Jurkat, Clone E6-1 (cell line): ENCODE results near the gene CACNA1G.

Source experiments
- DNase-seq: peaks from one replicate; pipeline ENCODE4 v3.0.0-alpha.2; 2011; ENCODE audit warnings: low read depth, low spot score
- H3K4me3 ChIP-seq: 2 replicates; pipeline ENCODE4 v1.5.1; 2011; ENCODE audit warnings: mild to moderate bottlenecking, low read length, control low read depth, moderate library complexity

Gene CACNA1G

GRCh38 chr17:50659179-50659578, 98.7 kb downstream of the CACNA1G start:
- no peak overlapping the region for H3K4me3 ChIP-seq
- DNase-seq, result no peak

- DNase-seq, result no peak
Measured at GRCh38 chr17:50660042-50660886, 99.7 kb downstream of the CACNA1G start.

GRCh38 chr17:50660887-50661345, 100.4 kb downstream of the CACNA1G start:
- no peak for DNase-seq
- H3K4me3 ChIP-seq, result no peak overlapping the region

More at GRCh38 chr17:50660042-50660886, 99.7 kb downstream of the CACNA1G start:
- no peak overlapping the region for H3K4me3 ChIP-seq

- DNase-seq, result no peak
- no peak overlapping the region for H3K4me3 ChIP-seq
Measured at GRCh38 chr17:50661348-50661747, 100.8 kb downstream of the CACNA1G start.

GRCh38 chr17:50661795-50662391, 101.4 kb downstream of the CACNA1G start:
- no peak overlapping the region for H3K4me3 ChIP-seq
- peak; percentile 73 for DNase-seq

GRCh38 chr17:50662632-50663225, 102.2 kb downstream of the CACNA1G start:
- no peak overlapping the region for H3K4me3 ChIP-seq
- DNase-seq, result no peak

- H3K4me3 ChIP-seq, result no peak overlapping the region
- DNase-seq, result no peak
Measured at GRCh38 chr17:50663812-50664374, 103.4 kb downstream of the CACNA1G start.

- DNase-seq, result no peak
- no peak overlapping the region for H3K4me3 ChIP-seq
Measured at GRCh38 chr17:50664788-50665458, 104.4 kb downstream of the CACNA1G start.

GRCh38 chr17:50665838-50666237, 105.3 kb downstream of the CACNA1G start:
- no peak overlapping the region for H3K4me3 ChIP-seq
- no peak for DNase-seq

GRCh38 chr17:50666316-50666715, 105.8 kb downstream of the CACNA1G start:
- H3K4me3 ChIP-seq, result no peak overlapping the region
- no peak for DNase-seq

GRCh38 chr17:50667259-50668024, 106.9 kb downstream of the CACNA1G start:
- no peak overlapping the region for H3K4me3 ChIP-seq
- DNase-seq, result no peak

- no peak for DNase-seq
Measured at GRCh38 chr17:50668025-50668837, 107.7 kb downstream of the CACNA1G start.

GRCh38 chr17:50668838-50669581, 108.5 kb downstream of the CACNA1G start:
- DNase-seq, result no peak
- no peak overlapping the region for H3K4me3 ChIP-seq

More at GRCh38 chr17:50668025-50668837, 107.7 kb downstream of the CACNA1G start:
- H3K4me3 ChIP-seq, result no peak overlapping the region

GRCh38 chr17:50672071-50672470, 111.6 kb downstream of the CACNA1G start:
- no peak overlapping the region for H3K4me3 ChIP-seq
- no peak for DNase-seq

- DNase-seq, result no peak
- H3K4me3 ChIP-seq, result no peak overlapping the region
Measured at GRCh38 chr17:50672831-50673551, 112.5 kb downstream of the CACNA1G start.

- no peak for DNase-seq
- no peak overlapping the region for H3K4me3 ChIP-seq
Measured at GRCh38 chr17:50675190-50675589, 114.7 kb downstream of the CACNA1G start.
